Bronchial epithelial cell (primary cell): ENCODE results near the gene CHCHD4. TPM values are rescaled to one million over a fixed set of nuclear protein-coding genes. Genes with fewer than 3 reads are reported as not detected.

Source experiments
- DNase-seq: peaks from one replicate; pipeline ENCODE4 v3.0.0-alpha.2; 2010; ENCODE audit warnings: low read depth
- FAIRE-seq: peaks from 2 replicates; lab custom pipeline; 2011; peaks lifted over from hg19 to GRCh38; lab: Jason Lieb, UNC
- H3K27me3 ChIP-seq: 2 replicates; pipeline ENCODE4 v1.5.1; 2011; ENCODE audit warnings: low read length; ENCODE audit not compliant: control insufficient read depth, insufficient read depth
- H3K36me3 ChIP-seq: 2 replicates; pipeline ENCODE4 v1.5.1; 2011; ENCODE audit warnings: low read length; ENCODE audit not compliant: control insufficient read depth, insufficient read depth
- H3K4me3 ChIP-seq: 2 replicates; pipeline ENCODE4 v1.5.1; 2011; ENCODE audit warnings: mild to moderate bottlenecking, low read depth, low read length, control low read depth
- total RNA-seq: library from RNA; depleted of rRNA; stranded (reverse); fragments of >200 nt; gene quantifications from 2 replicates; pipeline ENCODE4 v1.2.1, GENCODE V29; 2014
- TF ChIP-seq, protein P1 (sequence below): IDR thresholded peaks from 2 replicates; pipeline ENCODE4 v1.5.1; 2011; ENCODE audit warnings: mild to moderate bottlenecking, moderate library complexity, low read length, control low read depth, inconsistent platforms; ENCODE audit not compliant: insufficient read depth, severe bottlenecking

Gene CHCHD4
- total RNA-seq, 1 donor from 2014 or later: 32.1 TPM

DNA sequence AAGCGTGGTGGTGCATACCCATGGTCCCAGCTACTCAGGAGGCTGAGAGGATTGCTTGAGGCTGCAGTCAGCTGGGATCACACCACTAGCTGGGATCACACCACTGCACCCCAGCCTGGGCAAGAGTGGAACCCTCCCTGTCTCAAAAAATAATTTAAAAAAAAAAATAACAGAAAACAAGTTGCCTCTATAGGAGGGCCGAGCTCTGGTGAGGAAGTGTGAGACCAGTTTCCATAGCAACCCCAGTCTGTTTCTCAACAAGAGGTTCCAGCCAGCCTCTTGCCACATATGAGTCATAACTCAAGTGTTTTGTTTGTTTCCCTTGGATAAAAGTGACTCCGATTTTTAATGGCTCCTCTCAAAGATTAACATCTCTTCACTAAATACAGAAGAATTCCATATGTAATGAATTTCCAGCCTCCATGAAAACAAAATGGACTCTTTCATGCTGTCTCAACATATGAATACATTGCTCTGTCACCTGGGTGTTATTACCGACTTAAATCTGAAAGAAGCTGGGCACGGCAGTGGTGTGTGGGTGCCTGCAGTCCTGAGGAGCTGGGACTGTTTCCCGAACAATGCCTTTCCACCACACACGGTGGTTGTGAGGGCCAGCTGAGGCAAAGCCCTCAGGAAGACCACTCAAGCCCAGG is 19.9 kb upstream of the CHCHD4 start:
- FAIRE-seq (no peak), DNase-seq (peak; percentile 96)
- Histone ChIP-seq H3K36me3 (peaks cover 25% of the 10 kb centered on the region), H3K4me3 (no peak overlapping the region), H3K27me3 (no peaks in the 10 kb centered on the region)
- TF ChIP-seq, protein P1, sequence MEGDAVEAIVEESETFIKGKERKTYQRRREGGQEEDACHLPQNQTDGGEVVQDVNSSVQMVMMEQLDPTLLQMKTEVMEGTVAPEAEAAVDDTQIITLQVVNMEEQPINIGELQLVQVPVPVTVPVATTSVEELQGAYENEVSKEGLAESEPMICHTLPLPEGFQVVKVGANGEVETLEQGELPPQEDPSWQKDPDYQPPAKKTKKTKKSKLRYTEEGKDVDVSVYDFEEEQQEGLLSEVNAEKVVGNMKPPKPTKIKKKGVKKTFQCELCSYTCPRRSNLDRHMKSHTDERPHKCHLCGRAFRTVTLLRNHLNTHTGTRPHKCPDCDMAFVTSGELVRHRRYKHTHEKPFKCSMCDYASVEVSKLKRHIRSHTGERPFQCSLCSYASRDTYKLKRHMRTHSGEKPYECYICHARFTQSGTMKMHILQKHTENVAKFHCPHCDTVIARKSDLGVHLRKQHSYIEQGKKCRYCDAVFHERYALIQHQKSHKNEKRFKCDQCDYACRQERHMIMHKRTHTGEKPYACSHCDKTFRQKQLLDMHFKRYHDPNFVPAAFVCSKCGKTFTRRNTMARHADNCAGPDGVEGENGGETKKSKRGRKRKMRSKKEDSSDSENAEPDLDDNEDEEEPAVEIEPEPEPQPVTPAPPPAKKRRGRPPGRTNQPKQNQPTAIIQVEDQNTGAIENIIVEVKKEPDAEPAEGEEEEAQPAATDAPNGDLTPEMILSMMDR: no peak

DNA sequence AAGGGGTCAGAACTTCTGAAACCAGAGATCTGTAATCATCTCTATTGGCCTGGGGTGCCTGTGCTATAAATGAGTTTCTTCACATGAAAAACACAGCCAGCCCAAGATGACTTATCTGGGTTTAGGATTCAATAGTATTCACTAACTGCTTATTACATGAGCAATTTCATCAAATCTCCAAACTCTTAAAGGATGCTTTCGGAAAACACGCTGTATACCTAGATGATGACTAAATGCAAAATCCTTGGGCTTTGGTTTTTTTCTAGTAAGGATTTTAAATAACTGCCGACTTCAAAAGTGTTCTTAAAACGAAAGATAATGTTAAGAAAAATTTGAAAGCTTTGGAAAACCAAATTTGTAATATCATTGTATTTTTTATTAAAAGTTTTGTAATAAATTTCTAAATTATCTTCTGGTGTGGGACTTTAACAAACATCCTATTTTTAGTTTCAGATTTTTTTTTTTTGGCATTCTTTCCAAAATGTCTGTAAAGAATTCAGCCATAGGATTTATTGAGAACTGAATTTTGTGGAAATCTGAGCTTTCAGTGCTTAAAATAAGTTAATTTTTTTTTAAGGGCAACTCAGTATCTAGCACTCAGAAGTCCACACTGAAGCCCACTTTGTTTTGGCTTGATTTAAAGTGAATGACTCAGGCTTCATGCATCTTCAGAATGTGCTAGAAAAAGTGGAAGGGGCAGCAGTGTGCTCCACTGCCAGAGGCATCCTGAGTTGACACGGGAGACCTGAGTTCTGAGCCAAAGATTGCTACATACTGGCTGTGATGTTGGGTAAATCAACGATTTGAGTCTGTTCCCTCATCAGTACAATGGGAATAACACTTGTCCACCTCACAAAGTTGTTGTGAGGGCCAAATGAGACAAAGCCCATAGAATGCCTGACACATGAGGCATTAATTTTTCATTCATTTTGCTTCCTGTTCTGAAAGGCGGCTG is 18.9 kb upstream of the CHCHD4 start:
- H3K4me3 ChIP-seq: no peak overlapping the region
- TF ChIP-seq, protein P1: no peak
- peaks cover 32% of the 10 kb centered on the region for H3K36me3 ChIP-seq
- no peak for FAIRE-seq
- DNase-seq: peak; percentile 91
- no peaks in the 10 kb centered on the region for H3K27me3 ChIP-seq

DNA sequence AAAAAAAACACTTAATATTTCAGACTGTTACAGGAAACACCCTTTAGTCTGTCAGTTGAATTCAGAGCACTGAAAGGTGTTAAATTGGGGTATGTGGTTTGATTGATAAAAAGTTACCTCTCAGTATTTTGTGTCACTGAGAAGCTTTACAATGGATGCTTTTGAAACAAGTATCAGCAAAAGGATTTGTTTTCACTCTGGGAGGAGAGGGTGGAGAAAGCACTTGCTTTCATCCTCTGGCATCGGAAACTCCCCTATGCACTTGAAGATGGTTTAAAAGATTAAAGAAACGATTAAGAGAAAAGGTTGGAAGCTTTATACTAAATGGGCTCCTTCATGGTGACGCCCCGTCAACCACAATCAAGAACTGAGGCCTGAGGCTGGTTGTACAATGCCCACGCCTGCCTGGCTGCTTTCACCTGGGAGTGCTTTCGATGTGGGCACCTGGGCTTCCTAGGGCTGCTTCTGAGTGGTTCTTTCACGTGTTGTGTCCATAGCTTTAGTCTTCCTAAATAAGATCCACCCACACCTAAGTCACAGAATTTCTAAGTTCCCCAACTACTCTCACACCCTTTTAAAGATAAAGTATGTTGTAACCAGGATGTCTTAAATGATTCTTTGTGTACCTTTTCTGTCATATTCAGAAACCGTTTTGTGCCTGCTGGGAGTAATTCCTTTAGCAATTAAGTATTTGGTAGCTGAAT is 18.0 kb upstream of the CHCHD4 start:
- peak; percentile 43 for DNase-seq

DNA sequence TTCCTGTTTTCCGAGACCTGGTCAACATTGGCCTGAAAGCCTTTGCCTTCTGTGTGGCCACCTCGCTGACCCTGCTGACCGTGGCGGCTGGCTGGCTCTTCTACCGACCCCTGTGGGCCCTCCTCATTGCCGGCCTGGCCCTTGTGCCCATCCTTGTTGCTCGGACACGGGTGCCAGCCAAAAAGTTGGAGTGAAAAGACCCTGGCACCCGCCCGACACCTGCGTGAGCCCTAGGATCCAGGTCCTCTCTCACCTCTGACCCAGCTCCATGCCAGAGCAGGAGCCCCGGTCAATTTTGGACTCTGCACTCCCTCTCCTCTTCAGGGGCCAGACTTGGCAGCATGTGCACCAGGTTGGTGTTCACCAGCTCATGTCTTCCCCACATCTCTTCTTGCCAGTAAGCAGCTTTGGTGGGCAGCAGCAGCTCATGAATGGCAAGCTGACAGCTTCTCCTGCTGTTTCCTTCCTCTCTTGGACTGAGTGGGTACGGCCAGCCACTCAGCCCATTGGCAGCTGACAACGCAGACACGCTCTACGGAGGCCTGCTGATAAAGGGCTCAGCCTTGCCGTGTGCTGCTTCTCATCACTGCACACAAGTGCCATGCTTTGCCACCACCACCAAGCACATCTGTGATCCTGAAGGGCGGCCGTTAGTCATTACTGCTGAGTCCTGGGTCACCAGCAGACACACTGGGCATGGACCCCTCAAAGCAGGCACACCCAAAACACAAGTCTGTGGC is 17.1 kb upstream of the CHCHD4 start:
- DNase-seq (no peak), FAIRE-seq (no peak)
- H3K27me3 ChIP-seq: no peaks in the 10 kb centered on the region
- no peak overlapping the region for H3K4me3 ChIP-seq
- TF ChIP-seq, protein P1: no peak
- peaks cover 24% of the 10 kb centered on the region for H3K36me3 ChIP-seq

More for the DNA sequence above, 18.0 kb upstream of the CHCHD4 start:
- no peak for FAIRE-seq
- H3K27me3 ChIP-seq: no peaks in the 10 kb centered on the region
- H3K36me3 ChIP-seq: peaks cover 28% of the 10 kb centered on the region
- no peak overlapping the region for H3K4me3 ChIP-seq
- TF ChIP-seq, protein P1: no peak

DNA sequence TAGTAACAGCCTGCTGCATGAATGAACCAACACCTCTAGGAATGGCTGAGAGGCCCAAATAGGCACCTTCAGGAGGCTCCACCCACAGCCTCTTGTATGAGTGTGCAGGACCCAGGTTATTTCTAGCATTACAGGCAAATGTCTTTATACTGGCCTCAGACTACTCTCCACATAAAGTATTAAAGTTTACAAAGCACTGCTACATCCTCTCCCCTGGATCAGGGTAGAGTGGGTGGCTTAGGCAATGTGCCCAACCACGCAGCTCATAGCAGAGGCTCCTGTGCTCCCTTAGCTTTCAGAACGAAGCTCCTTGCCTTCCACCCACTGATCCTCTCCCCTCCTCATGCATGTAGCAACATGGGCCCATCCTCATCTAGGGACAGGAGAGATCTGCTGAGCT is 16.5 kb upstream of the CHCHD4 start:
- FAIRE-seq (no peak), DNase-seq (no peak)
- Histone ChIP-seq H3K27me3 (no peaks in the 10 kb centered on the region), H3K36me3 (peaks cover 21% of the 10 kb centered on the region), H3K4me3 (no peak overlapping the region)
- TF ChIP-seq, protein P1: no peak
